NB4 (cell line): Measurements from ENCODE around the gene PPP2R2D.

Source experiments
- DNase-seq: peaks from one replicate; pipeline ENCODE4 v3.0.0; 2010; ENCODE audit warnings: low read depth
- H3K4me3 ChIP-seq: one replicate; pipeline ENCODE4 v1.5.1; 2011; ENCODE audit warnings: mild to moderate bottlenecking, low read depth, low read length, moderate library complexity
- MAX ChIP-seq: IDR thresholded peaks from 2 replicates; pipeline ENCODE4 v1.6.1; 2011; ENCODE audit warnings: low read depth, low read length
- MYC ChIP-seq: IDR thresholded peaks from 2 replicates; pipeline ENCODE4 v1.6.1; 2011; ENCODE audit warnings: low read depth, low read length
- POLR2A ChIP-seq: IDR thresholded peaks from 2 replicates; pipeline ENCODE4 v1.6.1; 2011; ENCODE audit warnings: mild to moderate bottlenecking; ENCODE audit not compliant: insufficient read length; ENCODE audit errors: extremely low read depth
- TF ChIP-seq, protein P1 (sequence below): IDR thresholded peaks from one replicate; pipeline ENCODE4 v1.5.1; 2012; ENCODE audit warnings: low read depth, low read length

The PPP2R2D gene

DNA sequence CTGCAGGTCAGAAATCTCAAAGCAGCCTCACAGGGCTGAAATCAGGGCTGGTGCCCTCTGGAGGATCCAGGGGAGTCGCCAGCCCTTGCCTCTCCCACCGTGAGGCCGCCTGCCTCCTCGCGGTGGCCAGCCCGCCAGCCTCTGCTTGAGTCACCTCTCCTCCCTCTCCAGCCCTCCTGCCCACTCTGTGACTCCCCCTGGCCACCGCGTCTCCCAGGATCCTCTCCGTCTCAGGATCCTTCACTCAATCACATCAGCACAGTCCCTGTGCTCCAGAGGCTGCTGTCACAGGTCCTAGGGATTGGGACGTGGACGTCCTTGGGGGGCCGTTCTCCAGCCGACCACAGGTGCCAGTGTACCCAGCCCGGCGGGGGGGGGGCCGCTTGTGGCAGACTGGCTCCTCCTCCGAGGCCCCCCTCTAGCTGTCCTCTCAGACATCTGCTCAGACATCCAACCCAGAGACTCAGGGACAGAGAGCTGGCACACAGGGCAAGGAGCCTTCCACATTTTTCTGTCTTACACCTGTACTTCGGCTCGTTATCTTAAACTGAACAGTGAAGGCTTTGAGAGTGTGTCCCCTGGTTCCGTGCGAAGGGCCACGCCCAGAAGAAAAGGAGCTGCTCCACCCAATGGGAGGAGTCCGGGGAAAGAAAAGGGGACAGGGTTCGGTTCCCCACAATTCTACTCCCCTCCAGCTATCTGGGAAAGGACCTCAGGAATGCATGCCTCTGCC is 9.4 kb upstream of the PPP2R2D start:
- peak; percentile 74 for DNase-seq
- TF ChIP-seq, protein P1, sequence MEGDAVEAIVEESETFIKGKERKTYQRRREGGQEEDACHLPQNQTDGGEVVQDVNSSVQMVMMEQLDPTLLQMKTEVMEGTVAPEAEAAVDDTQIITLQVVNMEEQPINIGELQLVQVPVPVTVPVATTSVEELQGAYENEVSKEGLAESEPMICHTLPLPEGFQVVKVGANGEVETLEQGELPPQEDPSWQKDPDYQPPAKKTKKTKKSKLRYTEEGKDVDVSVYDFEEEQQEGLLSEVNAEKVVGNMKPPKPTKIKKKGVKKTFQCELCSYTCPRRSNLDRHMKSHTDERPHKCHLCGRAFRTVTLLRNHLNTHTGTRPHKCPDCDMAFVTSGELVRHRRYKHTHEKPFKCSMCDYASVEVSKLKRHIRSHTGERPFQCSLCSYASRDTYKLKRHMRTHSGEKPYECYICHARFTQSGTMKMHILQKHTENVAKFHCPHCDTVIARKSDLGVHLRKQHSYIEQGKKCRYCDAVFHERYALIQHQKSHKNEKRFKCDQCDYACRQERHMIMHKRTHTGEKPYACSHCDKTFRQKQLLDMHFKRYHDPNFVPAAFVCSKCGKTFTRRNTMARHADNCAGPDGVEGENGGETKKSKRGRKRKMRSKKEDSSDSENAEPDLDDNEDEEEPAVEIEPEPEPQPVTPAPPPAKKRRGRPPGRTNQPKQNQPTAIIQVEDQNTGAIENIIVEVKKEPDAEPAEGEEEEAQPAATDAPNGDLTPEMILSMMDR, result peak; percentile 17
- no peak for TF ChIP-seq MAX
- H3K4me3 ChIP-seq, result no peak overlapping the region

DNA sequence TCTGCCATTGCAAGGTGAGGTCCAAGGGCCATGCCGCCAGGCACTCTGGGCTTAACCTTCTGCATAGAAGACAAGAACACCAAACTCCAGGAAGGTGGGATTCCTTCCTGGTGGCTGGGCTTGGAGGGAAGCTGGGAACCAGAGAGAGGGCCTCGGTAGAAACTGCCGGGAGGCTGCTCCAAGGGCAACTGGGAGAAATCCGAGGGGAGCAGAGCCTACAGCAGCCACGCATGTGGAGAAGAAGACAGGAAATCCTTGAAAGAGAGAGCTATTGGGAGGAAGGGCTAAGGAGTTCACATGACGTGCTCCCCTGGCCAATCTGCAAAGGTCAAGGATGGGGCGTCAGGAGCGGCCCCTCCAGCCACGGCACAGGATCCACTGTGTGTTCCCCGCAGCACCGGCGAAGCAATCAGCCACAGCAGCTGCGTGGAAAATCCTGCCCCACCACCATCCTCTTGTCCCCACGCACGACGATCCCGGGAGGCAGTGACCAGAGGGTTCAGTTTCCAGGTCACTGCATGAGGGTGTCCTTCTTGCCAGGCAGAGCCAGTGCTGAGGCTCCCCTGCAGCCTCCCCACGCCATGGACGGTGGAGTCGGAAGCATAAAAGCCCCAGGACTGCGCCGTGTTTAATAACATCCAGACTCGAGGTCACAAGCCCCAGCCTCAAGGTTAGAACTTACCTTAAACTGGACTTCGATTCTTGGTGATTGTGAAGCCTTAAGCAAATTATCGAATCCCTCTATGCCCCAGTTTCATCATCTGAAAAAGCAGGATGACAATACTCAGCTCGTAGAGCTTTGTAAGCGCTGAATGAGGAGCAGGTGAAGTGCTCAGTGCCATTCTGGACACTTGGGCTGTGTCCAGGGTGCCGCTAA is 8.6 kb upstream of the PPP2R2D start:
- DNase-seq, result no peak
- H3K4me3 ChIP-seq, result no peak overlapping the region
- TF ChIP-seq MYC (no peak), MAX (no peak), POLR2A (no peak)
- TF ChIP-seq, protein P1, result no peak

DNA sequence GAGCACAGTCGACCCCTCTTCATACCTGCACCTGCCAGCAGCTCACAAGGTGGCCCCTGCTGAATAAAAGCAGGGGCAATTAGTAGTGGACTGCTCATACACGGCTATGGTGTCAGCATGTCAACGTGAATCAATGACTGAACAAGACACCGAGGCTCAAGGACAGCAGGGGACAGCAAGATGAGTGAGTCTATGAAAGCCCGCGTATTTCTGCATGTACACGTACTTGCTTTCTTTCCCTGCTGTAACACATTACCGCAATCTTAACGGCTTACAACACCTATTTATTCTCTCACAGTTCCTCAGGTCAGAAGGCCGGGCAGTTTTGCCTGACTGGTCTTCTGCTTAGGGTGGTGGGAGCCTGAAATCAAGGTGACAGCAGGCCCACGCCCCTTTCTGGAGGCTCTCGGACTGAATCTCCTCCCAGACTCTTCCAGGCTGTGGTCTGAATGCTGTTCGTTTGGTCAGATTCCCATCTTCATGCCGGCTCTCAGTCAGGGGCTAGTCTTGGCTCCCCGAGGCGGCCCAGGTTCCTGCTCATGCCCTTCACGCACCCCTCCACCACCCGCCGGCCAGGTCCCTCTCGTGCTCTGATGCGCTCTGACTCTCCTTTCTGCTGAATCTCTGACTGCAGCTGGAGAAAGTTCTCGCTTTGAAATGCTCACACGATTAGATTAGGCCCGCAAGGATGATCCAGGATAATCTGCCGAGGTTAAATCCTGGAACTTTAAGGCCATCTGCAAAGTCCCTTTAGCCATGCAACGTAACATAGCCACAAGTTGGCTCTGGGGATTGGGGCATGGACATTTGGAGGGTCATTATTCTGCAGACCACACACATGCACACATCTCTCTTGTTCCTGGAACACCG is 7.8 kb upstream of the PPP2R2D start:
- no peak for DNase-seq
- TF ChIP-seq MYC, result no peak
- TF ChIP-seq, protein P1, result no peak
- no peak for TF ChIP-seq POLR2A
- TF ChIP-seq MAX, result no peak
- no peak overlapping the region for H3K4me3 ChIP-seq

GRCh38 chr10:131895116-131895515 is 5.7 kb upstream of the PPP2R2D start:
- DNase-seq, result no peak
- TF ChIP-seq MYC, result no peak
- no peak for TF ChIP-seq POLR2A
- TF ChIP-seq MAX, result no peak
- TF ChIP-seq, protein P1, result no peak
- no peak overlapping the region for H3K4me3 ChIP-seq

GRCh38 chr10:131896403-131896802 is 4.4 kb upstream of the PPP2R2D start:
- peak overlapping the region; percentile 45 for H3K4me3 ChIP-seq
- TF ChIP-seq MAX (peak; percentile 84), POLR2A (peak; percentile 7), MYC (peak; percentile 68; the same call in 1 of the 2 replicates)
- TF ChIP-seq, protein P1, result no peak
- DNase-seq, result peak; percentile 85
